Retinal pigment epithelial cell (primary cell): ENCODE results near the gene GNPAT.

Experiments used
- DNase-seq: peaks from one replicate; pipeline ENCODE4 v3.0.0-alpha.2; 2010; ENCODE audit warnings: low read depth
- H3K4me3 ChIP-seq: 2 replicates; pipeline ENCODE4 v1.5.1; 2011; ENCODE audit warnings: mild to moderate bottlenecking, low read length, control low read depth, moderate library complexity
- CTCF ChIP-seq: conservative IDR thresholded peaks from 2 replicates; pipeline ENCODE4 v1.5.1; 2011; ENCODE audit warnings: low read depth, low read length, control low read depth, inconsistent platforms

GNPAT gene

GRCh38 chr1:231196728-231197127 is 44.3 kb upstream of the GNPAT start:
- no peak overlapping the region for H3K4me3 ChIP-seq
- DNase-seq: no peak
- no peak for TF ChIP-seq CTCF

- TF ChIP-seq CTCF: no peak
- no peak overlapping the region for H3K4me3 ChIP-seq
- DNase-seq: no peak
These were observed 41.1 kb upstream of the GNPAT start for GRCh38 chr1:231199868-231200267.

- no peak for DNase-seq
- TF ChIP-seq CTCF: no peak
- no peak overlapping the region for H3K4me3 ChIP-seq
These were observed 40.5 kb upstream of the GNPAT start for GRCh38 chr1:231200388-231201031.

GRCh38 chr1:231201375-231201978 is 39.5 kb upstream of the GNPAT start:
- TF ChIP-seq CTCF: no peak
- no peak overlapping the region for H3K4me3 ChIP-seq
- no peak for DNase-seq

- H3K4me3 ChIP-seq: no peak overlapping the region
- DNase-seq: no peak
- no peak for TF ChIP-seq CTCF
These were observed 38.9 kb upstream of the GNPAT start for GRCh38 chr1:231201979-231202633.

- DNase-seq: no peak
- H3K4me3 ChIP-seq: no peak overlapping the region
- TF ChIP-seq CTCF: no peak
These were observed 37.6 kb upstream of the GNPAT start for GRCh38 chr1:231203259-231204057.
